Upper lobe of left lung (tissue), 6 donors: ENCODE measurements around the gene TMEM231. TPM values are rescaled to one million over a fixed set of nuclear protein-coding genes. Genes with fewer than 3 reads are reported as not detected.

Source experiments
- ATAC-seq, 2 donors: fragments of 200-7000 bp; cut with Tn5 transposase; one replicate each; pipeline ENCODE4 v1.9.1; 2022; ENCODE audit warnings: mild to moderate bottlenecking in 2 of 2, moderate library complexity in 2 of 2; ENCODE audit not compliant: low FRiP score in 2 of 2
- DNase-seq, 2 donors: peaks; one replicate each; pipeline ENCODE4 v3.0.0-alpha.2; 2019 to 2020
- H3K27ac ChIP-seq, 4 donors: fragments of 200-600 bp; sonication (generic); one replicate each; pipeline ENCODE4 v1.5.1; 2016 to 2019
- H3K27me3 ChIP-seq, 4 donors: fragments of 200-600 bp; sonication (generic); one replicate each; pipeline ENCODE4 v1.5.1; 2017 to 2019
- H3K36me3 ChIP-seq, 4 donors: fragments of 200-600 bp; sonication (generic); one replicate each; pipeline ENCODE4 v1.5.1; 2016 to 2019
- H3K4me1 ChIP-seq, 4 donors: fragments of 200-600 bp; sonication (generic); one replicate each; pipeline ENCODE4 v1.5.1; 2018 to 2019
- H3K4me3 ChIP-seq, 4 donors: fragments of 200-600 bp; sonication (generic); one replicate each; pipeline ENCODE4 v1.5.1; 2017 to 2019; ENCODE audit warnings: mild to moderate bottlenecking in 2 of 4, moderate library complexity in 1 of 4
- H3K9me3 ChIP-seq, 4 donors: fragments of 200-600 bp; sonication (generic); one replicate each; pipeline ENCODE4 v1.5.1; 2018 to 2019
- EP300 ChIP-seq, 4 donors: sonication (generic); formaldehyde crosslinking; IDR thresholded peaks; one replicate each; pipeline ENCODE4 v1.5.1; 2017; ENCODE audit warnings: antibody characterized with exemption in 4 of 4, control low read depth in 2 of 4
- POLR2A ChIP-seq, 4 donors: fragments of 450-650 bp; IDR thresholded peaks; one replicate each; pipeline ENCODE4 v1.5.1; 2016 to 2017; ENCODE audit warnings: antibody characterized with exemption in 4 of 4, mild to moderate bottlenecking in 2 of 4
- POLR2AphosphoS5 ChIP-seq, 2 donors: sonication (generic); formaldehyde crosslinking; IDR thresholded peaks; one replicate each; pipeline ENCODE4 v1.5.1; 2017; ENCODE audit warnings: antibody characterized with exemption in 2 of 2
- WGBS, 2 donors: methylation state at CpG; one replicate each; pipeline ENCODE4 v1.1.5; 2017 to 2018; 5-methylcytosine and 5-hydroxymethylcytosine counted together
- total RNA-seq, 6 donors: library from RNA; depleted of rRNA in 4 of 6; stranded (reverse); fragments of >200 nt in 4 of 6; gene quantifications; one replicate each; pipeline versions ENCODE4 v1.1.0 to v1.2.1, GENCODE V29; 2016 to 2021
- TF ChIP-seq, protein P1 (sequence below), 6 experiments: fragments of 450-650 bp in 4 of 6; fragments of 200-600 bp in 2 of 6; sonication (generic) in 2 of 6; IDR thresholded peaks; one replicate each; pipeline ENCODE4 v1.5.1; 2016 to 2019; ENCODE audit warnings: antibody characterized with exemption in 6 of 6
- donor health status: DM: no; HTN: no; CAD: no; lungs with moderate emphysema.
- donor health status: DM: no; HTN: yes; CAD: no; lungs with severe emphysema.

The TMEM231 gene
- total RNA-seq, 6 donors from 2014 or later, result 6.3 to 31.2 (median 11.8) TPM

DNA sequence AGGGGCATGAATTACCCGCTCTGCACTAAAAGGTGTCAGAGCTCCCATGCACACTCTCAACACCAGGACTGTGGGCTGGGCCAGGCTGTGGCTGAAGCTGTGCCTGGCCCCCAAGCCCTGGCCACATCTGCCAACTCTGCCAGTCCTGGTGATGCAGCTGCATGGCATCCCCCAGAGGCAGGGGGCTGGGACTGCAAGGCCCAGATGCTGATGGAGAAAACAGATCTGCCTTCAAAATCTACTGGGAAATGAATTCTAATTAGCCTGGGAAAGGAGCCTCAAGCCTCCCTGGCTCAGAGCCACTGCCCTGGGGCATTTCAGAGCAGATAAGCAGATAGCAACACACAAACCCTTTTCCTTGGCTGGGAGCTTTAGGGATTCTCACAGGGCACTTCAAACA is 64.2 kb downstream of the TMEM231 start:
- Histone ChIP-seq H3K36me3 (no peaks in the 10 kb centered on the region), H3K4me1 (peaks cover 11 to 14% (median 13%) of the 10 kb centered on the region in 4 donors), H3K27me3 (peaks cover 0 to 7% (median 0%) of the 10 kb centered on the region in 4 donors), H3K27ac (no peak overlapping the region), H3K4me3 (no peak overlapping the region), H3K9me3 (no peaks in the 10 kb centered on the region)
- WGBS, 2 donors, result 100% methylated on average over 1 of the region's 1 CpG
- no peak for DNase-seq
- TF ChIP-seq POLR2A (IDR thresholded peaks at IDR 0.05), result no peak
- no peak for TF ChIP-seq EP300 (IDR thresholded peaks at IDR 0.05)
- TF ChIP-seq, protein P1, sequence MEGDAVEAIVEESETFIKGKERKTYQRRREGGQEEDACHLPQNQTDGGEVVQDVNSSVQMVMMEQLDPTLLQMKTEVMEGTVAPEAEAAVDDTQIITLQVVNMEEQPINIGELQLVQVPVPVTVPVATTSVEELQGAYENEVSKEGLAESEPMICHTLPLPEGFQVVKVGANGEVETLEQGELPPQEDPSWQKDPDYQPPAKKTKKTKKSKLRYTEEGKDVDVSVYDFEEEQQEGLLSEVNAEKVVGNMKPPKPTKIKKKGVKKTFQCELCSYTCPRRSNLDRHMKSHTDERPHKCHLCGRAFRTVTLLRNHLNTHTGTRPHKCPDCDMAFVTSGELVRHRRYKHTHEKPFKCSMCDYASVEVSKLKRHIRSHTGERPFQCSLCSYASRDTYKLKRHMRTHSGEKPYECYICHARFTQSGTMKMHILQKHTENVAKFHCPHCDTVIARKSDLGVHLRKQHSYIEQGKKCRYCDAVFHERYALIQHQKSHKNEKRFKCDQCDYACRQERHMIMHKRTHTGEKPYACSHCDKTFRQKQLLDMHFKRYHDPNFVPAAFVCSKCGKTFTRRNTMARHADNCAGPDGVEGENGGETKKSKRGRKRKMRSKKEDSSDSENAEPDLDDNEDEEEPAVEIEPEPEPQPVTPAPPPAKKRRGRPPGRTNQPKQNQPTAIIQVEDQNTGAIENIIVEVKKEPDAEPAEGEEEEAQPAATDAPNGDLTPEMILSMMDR (IDR thresholded peaks at IDR 0.05), result no peak
- TF ChIP-seq POLR2AphosphoS5 (IDR thresholded peaks at IDR 0.05), result no peak
- peak in 1 of 2 donors; percentile 58 for ATAC-seq

DNA sequence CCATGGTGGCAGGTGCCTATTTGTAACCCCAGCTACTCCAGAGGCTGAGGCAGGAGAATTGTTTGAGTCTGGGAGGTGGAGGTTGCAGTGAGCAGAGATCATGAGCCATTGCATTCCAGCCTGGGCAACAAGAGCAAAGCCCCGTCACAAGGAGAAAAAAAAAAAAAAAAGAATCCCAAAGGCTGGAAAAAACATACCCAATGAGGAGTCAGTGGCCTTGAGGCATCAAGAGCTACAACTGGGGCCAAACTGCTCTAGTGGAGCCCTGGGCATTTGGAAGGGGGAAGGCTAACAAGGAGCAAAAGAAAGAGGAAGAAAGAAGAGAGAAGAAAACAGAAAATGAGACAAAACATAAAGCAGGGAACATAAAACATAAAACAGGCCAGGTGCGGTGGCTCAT is 67.7 kb downstream of the TMEM231 start:
- DNase-seq (no peak), ATAC-seq (no peak)
- no peak overlapping the region for H3K27ac ChIP-seq
- H3K27me3 ChIP-seq, result no peaks in the 10 kb centered on the region
- TF ChIP-seq POLR2A (IDR thresholded peaks at IDR 0.05), result no peak
- TF ChIP-seq, protein P1 (IDR thresholded peaks at IDR 0.05), result no peak
- TF ChIP-seq EP300 (IDR thresholded peaks at IDR 0.05), result no peak
- TF ChIP-seq POLR2AphosphoS5 (IDR thresholded peaks at IDR 0.05), result no peak
- H3K4me1 ChIP-seq, result no peaks in the 10 kb centered on the region
- WGBS, 2 donors, result 87 to 97% methylated on average over 2 of the region's 2 CpGs
- no peaks in the 10 kb centered on the region for H3K9me3 ChIP-seq
- no peak overlapping the region for H3K4me3 ChIP-seq
- H3K36me3 ChIP-seq, result no peaks in the 10 kb centered on the region

Other genes starting within 250 kb of the TMEM231 start
- 100 to 1,000 TPM in 1 of 6 donors, 10 to 100 TPM in 5; 36.8 to 185 (median 50.6) TPM for gene CFDP1, start 122.7 kb downstream of the TMEM231 start, total RNA-seq
- 10 to 100 TPM; 11.5 to 31.6 (median 25.5) TPM for gene TMEM170A, start 91.6 kb downstream of the TMEM231 start, total RNA-seq
- 10 to 100 TPM in 1 of 6 donors, 1 to 10 TPM in 4, under 1 TPM in 1; 0.11 to 11.6 (median 2.2) TPM for gene CHST6, start 60.8 kb downstream of the TMEM231 start, total RNA-seq
- gene CHST5, start 20.1 kb downstream of the TMEM231 start, total RNA-seq, result 1 to 10 TPM in 1 of 6 donors, under 1 TPM in 2, not detected in 3; 0.11 to 1.7 (median 0.51) TPM
- 100 to 1,000 TPM in 2 of 6 donors, 10 to 100 TPM in 4; 14.7 to 103 (median 81.1) TPM for gene GABARAPL2, start 10.1 kb upstream of the TMEM231 start, total RNA-seq
- 10 to 100 TPM; 30.6 to 77.5 (median 46.7) TPM for gene ADAT1, start 67.0 kb upstream of the TMEM231 start, total RNA-seq
- 10 to 100 TPM; 59.4 to 94.2 (median 86.3) TPM for gene KARS1, start 91.4 kb upstream of the TMEM231 start, total RNA-seq
- gene TERF2IP, start 91.5 kb upstream of the TMEM231 start, total RNA-seq, result 10 to 100 TPM; 45.1 to 70.0 (median 59.1) TPM
- gene CPHXL2, start 120.8 kb upstream of the TMEM231 start, total RNA-seq, result not detected
- not detected for gene DUXB, start 145.2 kb upstream of the TMEM231 start, total RNA-seq
- gene CPHXL, start 170.2 kb upstream of the TMEM231 start, total RNA-seq, result not detected